A549 (cell line): Measurements from ENCODE around the gene NR2F2.

Source experiments
- CTCF ChIP-seq: fragments of >200 bp; sonication (Bioruptor Twin); formaldehyde crosslinking; IDR thresholded peaks from 3 replicates; pipeline ENCODE4 v1.5.1; 2016
- MAX ChIP-seq: IDR thresholded peaks from 2 replicates; pipeline ENCODE4 v1.6.1; 2012
- POLR2A ChIP-seq: IDR thresholded peaks from 2 replicates; pipeline ENCODE4 v1.6.1; 2012; ENCODE audit warnings: mild to moderate bottlenecking, low read length
- ZSCAN20 ChIP-seq: fragments of 250-450 bp; sonication (Bioruptor Pico); IDR thresholded peaks from 2 replicates; pipeline ENCODE4 v1.8.0; 2022; ENCODE audit warnings: mild to moderate bottlenecking, moderate library complexity

DNA sequence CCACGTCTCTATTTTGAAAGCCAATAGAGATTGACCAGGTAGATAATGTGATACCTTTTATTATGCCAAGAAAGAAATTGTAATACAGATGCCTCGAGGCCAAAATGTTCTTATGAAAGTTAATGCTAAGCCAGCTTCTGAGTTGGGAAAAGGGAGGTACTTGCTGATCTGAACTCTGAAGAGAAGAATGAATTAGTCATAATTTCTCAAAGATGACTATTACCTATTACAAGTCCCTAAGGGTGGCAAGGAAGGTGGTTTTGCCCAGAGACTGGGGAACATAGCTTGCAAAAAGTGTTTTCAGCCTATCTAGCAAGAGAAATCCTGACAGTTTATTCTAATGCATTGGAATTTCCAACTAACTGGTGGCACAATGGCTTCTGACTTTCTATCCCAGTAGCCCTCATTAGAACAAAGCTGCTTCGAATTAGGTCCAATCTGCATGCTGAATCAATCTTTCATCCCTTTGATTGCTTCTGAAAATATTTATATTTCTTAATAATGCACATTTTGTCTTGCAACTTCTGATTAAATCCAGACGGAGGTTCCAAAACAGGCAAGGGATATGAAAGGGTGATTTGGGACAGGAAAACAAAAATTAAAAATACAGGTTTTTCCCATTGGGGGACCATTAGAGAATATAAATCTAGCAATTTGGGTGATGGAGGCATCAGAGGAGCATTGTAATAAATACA is 17.7 kb upstream of the NR2F2 start:
- TF ChIP-seq ZSCAN20 (CRISPR knock-in tag), result no peak
- TF ChIP-seq CTCF, result no peak
- TF ChIP-seq POLR2A, result no peak
- TF ChIP-seq MAX, result no peak
